ENCODE results near the gene FIGN. TPM values are rescaled to one million over a fixed set of nuclear protein-coding genes. Genes with fewer than 3 reads are reported as not detected.

Gene FIGN
- total and polyA plus RNA-seq, 9 of the 15 experiments (the other 6 are each of a cell fraction or from before 2014, with no cell fraction given), result 0.02 TPM; not detected in 8

DNA sequence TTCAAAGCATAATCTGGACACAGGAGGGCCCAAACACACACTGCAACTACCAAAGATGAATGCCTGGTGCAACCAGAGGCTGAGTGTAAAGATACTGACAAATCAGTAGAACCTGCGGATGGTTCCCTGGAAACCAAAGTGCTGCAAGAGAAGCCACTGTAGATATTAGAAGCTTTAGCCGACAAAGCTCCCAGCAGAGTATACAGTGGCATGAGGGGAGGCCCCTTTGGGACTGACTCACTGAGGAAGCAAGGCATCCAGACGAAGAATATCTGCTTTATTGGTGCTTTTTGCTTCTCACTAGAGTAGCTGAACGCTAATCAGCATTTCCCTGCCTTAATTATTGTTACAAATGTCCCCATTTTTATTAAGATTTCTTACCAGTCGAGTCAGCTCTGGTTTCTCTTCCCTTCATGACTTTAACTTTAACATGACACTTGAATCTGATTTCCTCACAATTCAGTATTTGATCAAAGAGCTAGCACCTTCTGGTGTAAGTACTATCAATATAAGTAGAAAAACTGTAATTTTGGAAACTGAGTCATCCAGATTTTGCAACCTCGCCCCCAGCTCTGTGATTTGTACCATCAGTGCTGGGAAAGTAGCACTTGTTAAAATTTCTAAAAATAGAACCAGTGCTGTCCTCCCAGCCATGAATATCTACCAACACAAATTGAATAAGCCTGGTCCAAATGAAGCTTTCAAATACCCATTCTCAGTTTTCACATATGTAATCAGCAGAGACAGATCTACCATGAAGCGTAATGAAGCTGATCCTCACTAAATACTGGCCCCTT, 34.2 kb downstream of the FIGN start:
- no peaks in the 10 kb centered on the region for H3K27me3 ChIP-seq (ENCODE audit: control insufficient read depth in 2 of 2, insufficient read depth in 2 of 2, low read length in 2 of 2)
- WGBS (ENCODE audit: insufficient coverage, low coverage, missing lambda C conversion rate), result under 1% methylated on average over 7 of the region's 7 CpGs
- H3K9me1 ChIP-seq (ENCODE audit: control insufficient read depth, insufficient read depth, low read length), result no peaks in the 10 kb centered on the region
- H3K4me1 ChIP-seq (replicated peaks in 1 of 2; ENCODE audit: control insufficient read depth in 2 of 2, insufficient read depth in 2 of 2, low read length in 2 of 2), result no peaks in the 10 kb centered on the region
- no peak overlapping the region for H3K4me2 ChIP-seq (ENCODE audit: insufficient read depth, low read length)
- FAIRE-seq (no peak), DNase-seq (ENCODE audit: extremely low read depth in 1 of 4, low spot score in 3 of 4) (no peak), ATAC-seq (no peak)
- intact Hi-C loops (cut with micrococcal nuclease), result no loop called here
- H3K36me3 ChIP-seq (ENCODE audit: control insufficient read depth, insufficient read depth, low read length), result no peaks in the 10 kb centered on the region
- H2AFZ ChIP-seq (ENCODE audit: low read depth, low read length), result no peak overlapping the region
- BruUV-seq (replicated peaks), result no TSS peak
- H3K9ac ChIP-seq (ENCODE audit: insufficient read depth in 1 of 2, low read depth in 2 of 2, low read length in 2 of 2), result no peak overlapping the region
- ChIA-PET CTCF (ENCODE audit: low intra/inter-chr PET ratio) (no interaction called here), POLR2A (no interaction called here)
- in situ Hi-C loops (cut with MboI), result no loop called here
- H3K27ac ChIP-seq (ENCODE audit: extremely low read depth, low read depth, low read length), result no peak overlapping the region
- no peaks in the 10 kb centered on the region for H3K79me2 ChIP-seq (ENCODE audit: control insufficient read depth, insufficient read depth, low read length)
- peaks cover 2% of the 10 kb centered on the region for H3K9me3 ChIP-seq (replicated peaks; ENCODE audit: control insufficient read depth, insufficient read depth, low read depth, low read length)
- no peak overlapping the region for H3K4me3 ChIP-seq
- H4K20me1 ChIP-seq (replicated peaks; ENCODE audit: control insufficient read depth, insufficient read depth, low read length), result no peaks in the 10 kb centered on the region
- no peak for TF ChIP-seq ZNF274 (IDR thresholded peaks at IDR 0.05; ENCODE audit: borderline replicate concordance, low read depth, low read length)
- TF ChIP-seq, protein P1, sequence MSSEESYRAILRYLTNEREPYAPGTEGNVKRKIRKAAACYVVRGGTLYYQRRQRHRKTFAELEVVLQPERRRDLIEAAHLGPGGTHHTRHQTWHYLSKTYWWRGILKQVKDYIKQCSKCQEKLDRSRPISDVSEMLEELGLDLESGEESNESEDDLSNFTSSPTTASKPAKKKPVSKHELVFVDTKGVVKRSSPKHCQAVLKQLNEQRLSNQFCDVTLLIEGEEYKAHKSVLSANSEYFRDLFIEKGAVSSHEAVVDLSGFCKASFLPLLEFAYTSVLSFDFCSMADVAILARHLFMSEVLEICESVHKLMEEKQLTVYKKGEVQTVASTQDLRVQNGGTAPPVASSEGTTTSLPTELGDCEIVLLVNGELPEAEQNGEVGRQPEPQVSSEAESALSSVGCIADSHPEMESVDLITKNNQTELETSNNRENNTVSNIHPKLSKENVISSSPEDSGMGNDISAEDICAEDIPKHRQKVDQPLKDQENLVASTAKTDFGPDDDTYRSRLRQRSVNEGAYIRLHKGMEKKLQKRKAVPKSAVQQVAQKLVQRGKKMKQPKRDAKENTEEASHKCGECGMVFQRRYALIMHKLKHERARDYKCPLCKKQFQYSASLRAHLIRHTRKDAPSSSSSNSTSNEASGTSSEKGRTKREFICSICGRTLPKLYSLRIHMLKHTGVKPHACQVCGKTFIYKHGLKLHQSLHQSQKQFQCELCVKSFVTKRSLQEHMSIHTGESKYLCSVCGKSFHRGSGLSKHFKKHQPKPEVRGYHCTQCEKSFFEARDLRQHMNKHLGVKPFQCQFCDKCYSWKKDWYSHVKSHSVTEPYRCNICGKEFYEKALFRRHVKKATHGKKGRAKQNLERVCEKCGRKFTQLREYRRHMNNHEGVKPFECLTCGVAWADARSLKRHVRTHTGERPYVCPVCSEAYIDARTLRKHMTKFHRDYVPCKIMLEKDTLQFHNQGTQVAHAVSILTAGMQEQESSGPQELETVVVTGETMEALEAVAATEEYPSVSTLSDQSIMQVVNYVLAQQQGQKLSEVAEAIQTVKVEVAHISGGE (CRISPR knock-in tag; IDR thresholded peaks at IDR 0.05), result no peak
- TF ChIP-seq HMG20A (CRISPR knock-in tag; conservative IDR thresholded peaks at IDR 0.05), result no peak
- TF ChIP-seq LCOR (CRISPR knock-in tag; IDR thresholded peaks at IDR 0.05), result no peak
- TF ChIP-seq TARDBP (IDR thresholded peaks at IDR 0.05), result no peak
- TF ChIP-seq, protein P2, sequence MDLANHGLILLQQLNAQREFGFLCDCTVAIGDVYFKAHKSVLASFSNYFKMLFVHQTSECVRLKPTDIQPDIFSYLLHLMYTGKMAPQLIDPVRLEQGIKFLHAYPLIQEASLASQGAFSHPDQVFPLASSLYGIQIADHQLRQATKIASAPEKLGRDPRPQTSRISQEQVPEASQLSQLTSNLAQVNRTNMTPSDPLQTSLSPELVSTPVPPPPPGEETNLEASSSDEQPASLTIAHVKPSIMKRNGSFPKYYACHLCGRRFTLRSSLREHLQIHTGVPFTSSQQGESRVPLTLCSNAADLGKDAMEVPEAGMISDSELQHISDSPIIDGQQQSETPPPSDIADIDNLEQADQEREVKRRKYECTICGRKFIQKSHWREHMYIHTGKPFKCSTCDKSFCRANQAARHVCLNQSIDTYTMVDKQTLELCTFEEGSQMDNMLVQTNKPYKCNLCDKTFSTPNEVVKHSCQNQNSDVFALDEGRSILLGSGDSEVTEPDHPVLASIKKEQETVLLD (IDR thresholded peaks at IDR 0.05), result no peak
- no peak for TF ChIP-seq ESRRA (IDR thresholded peaks at IDR 0.05; ENCODE audit: borderline replicate concordance, low read depth)
- TF ChIP-seq, protein P3, sequence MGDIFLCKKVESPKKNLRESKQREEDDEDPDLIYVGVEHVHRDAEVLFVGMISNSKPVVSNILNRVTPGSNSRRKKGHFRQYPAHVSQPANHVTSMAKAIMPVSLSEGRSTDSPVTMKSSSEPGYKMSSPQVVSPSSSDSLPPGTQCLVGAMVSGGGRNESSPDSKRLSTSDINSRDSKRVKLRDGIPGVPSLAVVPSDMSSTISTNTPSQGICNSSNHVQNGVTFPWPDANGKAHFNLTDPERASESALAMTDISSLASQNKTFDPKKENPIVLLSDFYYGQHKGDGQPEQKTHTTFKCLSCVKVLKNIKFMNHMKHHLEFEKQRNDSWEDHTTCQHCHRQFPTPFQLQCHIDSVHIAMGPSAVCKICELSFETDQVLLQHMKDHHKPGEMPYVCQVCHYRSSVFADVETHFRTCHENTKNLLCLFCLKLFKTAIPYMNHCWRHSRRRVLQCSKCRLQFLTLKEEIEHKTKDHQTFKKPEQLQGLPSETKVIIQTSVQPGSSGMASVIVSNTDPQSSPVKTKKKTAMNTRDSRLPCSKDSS (IDR thresholded peaks at IDR 0.05; ENCODE audit: low read depth, partially characterized antibody), result no peak
- TF ChIP-seq EZH2 (IDR thresholded peaks at IDR 0.05; ENCODE audit: borderline replicate concordance, low read depth, low read length), result no peak
- no peak for TF ChIP-seq PRPF4 (IDR thresholded peaks at IDR 0.05; ENCODE audit: insufficient read depth, low read depth, low read length, poor library complexity, severe bottlenecking)
- no peak for TF ChIP-seq ZNF184 (CRISPR knock-in tag; IDR thresholded peaks at IDR 0.05)
- no peak for TF ChIP-seq GATA2 (CRISPR knock-in tag; IDR thresholded peaks at IDR 0.05)
- TF ChIP-seq, protein P4, sequence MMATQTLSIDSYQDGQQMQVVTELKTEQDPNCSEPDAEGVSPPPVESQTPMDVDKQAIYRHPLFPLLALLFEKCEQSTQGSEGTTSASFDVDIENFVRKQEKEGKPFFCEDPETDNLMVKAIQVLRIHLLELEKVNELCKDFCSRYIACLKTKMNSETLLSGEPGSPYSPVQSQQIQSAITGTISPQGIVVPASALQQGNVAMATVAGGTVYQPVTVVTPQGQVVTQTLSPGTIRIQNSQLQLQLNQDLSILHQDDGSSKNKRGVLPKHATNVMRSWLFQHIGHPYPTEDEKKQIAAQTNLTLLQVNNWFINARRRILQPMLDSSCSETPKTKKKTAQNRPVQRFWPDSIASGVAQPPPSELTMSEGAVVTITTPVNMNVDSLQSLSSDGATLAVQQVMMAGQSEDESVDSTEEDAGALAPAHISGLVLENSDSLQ (IDR thresholded peaks at IDR 0.05), result no peak
- TF ChIP-seq SRSF7 (optimal IDR thresholded peaks at IDR 0.05; ENCODE audit: low read depth, low read length), result no peak
- TF ChIP-seq SETDB1 (IDR thresholded peaks at IDR 0.05; ENCODE audit: low read length), result no peak

Measured in K562 (cell line).